GM13976 (cell line): ENCODE data around the gene GRIA4.

Experiments used
- DNase-seq: peaks from one replicate; pipeline ENCODE4 v3.0.0; 2012; ENCODE audit warnings: low spot score
- CTCF ChIP-seq: IDR thresholded peaks from 2 replicates; pipeline ENCODE4 v1.5.1; 2012; ENCODE audit warnings: borderline replicate concordance, mild to moderate bottlenecking; ENCODE audit not compliant: insufficient read depth; ENCODE audit errors: extremely low read depth, missing control alignments, control extremely low read depth
- in situ Hi-C: fragments of 300-500 bp; cut with MboI; formaldehyde crosslinking; loops from one replicate; pipeline ENCODE4 v1.12.0; 2022; ENCODE audit warnings: low sequenced_read_pairs, mixed read lengths, inconsistent platforms; ENCODE audit not compliant: unreplicated experiment

GRIA4 gene

GRCh38 chr11:105911454-105911853 lies 301.6 kb downstream of the GRIA4 start:
- DNase-seq: no peak
- no peak for TF ChIP-seq CTCF
- in situ Hi-C loops: no loop called here

DNA sequence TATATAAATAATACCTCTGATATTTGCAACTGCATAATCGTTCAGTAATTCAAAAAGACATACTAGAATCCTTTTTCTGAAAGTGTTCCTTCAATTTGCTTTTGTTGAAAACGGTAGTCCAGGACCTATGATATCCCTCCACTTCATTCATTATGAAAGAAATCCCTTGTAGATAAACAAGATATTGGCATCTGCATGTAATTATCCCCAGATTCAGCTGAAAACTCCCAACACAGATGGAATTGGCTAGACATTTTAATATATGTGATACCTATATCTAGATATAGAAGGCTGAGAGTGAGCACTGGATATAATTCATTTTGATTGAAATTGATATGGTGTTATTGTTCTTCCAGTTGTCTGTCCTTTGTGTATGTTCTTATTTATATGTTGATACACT lies 302.8 kb downstream of the GRIA4 start:
- in situ Hi-C loops: no loop called here
- TF ChIP-seq CTCF: no peak
- no peak for DNase-seq

GRCh38 chr11:105915021-105915420 lies 305.1 kb downstream of the GRIA4 start:
- in situ Hi-C loops: no loop called here
- TF ChIP-seq CTCF: no peak
- no peak for DNase-seq

- in situ Hi-C loops: no loop called here
- TF ChIP-seq CTCF: no peak
These were observed 308.2 kb downstream of the GRIA4 start for GRCh38 chr11:105918039-105918438.

DNA sequence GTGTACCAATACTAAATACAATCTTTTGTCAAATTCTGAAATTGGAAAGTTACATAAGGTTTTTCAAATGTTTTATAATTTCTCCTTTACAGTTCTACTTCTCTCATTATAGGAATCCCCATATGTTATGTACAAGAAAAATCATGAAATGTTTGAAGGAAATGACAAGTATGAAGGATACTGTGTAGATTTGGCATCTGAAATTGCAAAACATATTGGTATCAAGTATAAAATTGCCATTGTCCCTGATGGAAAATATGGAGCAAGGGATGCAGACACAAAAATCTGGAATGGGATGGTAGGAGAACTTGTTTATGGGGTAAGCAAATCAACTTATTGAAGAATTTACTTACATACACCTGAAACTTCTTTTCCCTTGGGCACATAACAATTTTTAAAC lies 308.7 kb downstream of the GRIA4 start:
- in situ Hi-C loops: no loop called here
- DNase-seq: no peak
- no peak for TF ChIP-seq CTCF

More at GRCh38 chr11:105918039-105918438, 308.2 kb downstream of the GRIA4 start:
- DNase-seq: no peak

DNA sequence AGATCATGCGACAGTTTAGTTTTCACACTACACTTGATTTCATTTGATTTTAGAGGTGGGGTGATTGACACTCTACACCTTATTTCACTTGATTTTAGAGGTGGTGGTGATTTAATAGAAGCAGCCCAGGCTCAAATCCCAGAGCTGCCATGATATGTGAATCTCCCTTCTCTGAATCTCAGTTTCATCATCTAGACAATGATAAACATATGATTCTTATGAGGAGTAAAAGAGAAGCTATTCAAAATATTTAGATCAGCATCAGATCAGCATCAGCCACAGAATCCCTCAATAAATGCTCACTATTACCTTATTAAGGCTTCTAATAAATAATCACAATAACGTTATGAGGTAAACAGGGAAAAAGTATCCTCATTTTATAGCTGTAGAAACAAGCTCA lies 313.4 kb downstream of the GRIA4 start:
- in situ Hi-C loops: no loop called here
- TF ChIP-seq CTCF: no peak
- no peak for DNase-seq

DNA sequence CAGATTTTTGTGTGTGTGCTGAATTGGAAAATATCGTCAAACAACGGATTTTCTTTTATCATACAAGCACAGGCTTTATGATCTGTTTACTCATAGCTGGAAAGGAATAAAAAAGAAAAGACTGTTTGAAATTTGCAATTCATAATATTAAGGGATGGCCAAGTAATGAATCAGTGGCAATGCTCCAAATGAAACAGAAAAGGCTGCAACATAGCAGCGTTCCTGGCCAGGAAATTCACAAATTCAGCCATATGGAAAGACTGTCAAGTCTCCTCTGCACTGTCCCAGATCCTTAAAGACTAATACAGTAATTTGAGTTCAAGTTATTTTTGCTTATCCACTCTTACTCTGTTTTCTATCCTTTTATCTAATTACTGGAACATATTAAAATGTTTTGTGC lies 313.9 kb downstream of the GRIA4 start:
- TF ChIP-seq CTCF: no peak
- in situ Hi-C loops: no loop called here
- DNase-seq: no peak
